Liver (tissue), 3 donors: ENCODE data around the gene SDE2.

Experiments used
- JUND ChIP-seq, 2 donors: IDR thresholded peaks; 2 replicates each; pipeline ENCODE4 v1.6.1; 2016; ENCODE audit warnings: antibody characterized with exemption in 2 of 2
- RAD21 ChIP-seq, 2 donors: IDR thresholded peaks; 2 replicates each; pipeline ENCODE4 v1.6.1; 2016; ENCODE audit warnings: antibody characterized with exemption in 2 of 2, mild to moderate bottlenecking in 2 of 2
- SP1 ChIP-seq: IDR thresholded peaks from 2 replicates; pipeline ENCODE4 v1.6.1; 2018; ENCODE audit warnings: antibody characterized with exemption, mild to moderate bottlenecking
- TAF1 ChIP-seq: conservative IDR thresholded peaks from 2 replicates; pipeline ENCODE4 v1.6.1; 2016; ENCODE audit warnings: antibody characterized with exemption, mild to moderate bottlenecking
- YY1 ChIP-seq: IDR thresholded peaks from 2 replicates; pipeline ENCODE4 v1.6.1; 2016; ENCODE audit warnings: antibody characterized with exemption, mild to moderate bottlenecking
- TF ChIP-seq, protein P1 (sequence below): IDR thresholded peaks from 2 replicates; pipeline ENCODE4 v1.6.1; 2016; ENCODE audit warnings: antibody characterized with exemption
- TF ChIP-seq, protein P2 (sequence below): fragments of 150-350 bp; IDR thresholded peaks from 2 replicates; pipeline ENCODE4 v1.5.1; 2017; ENCODE audit warnings: improper control_type of control experiment, low read depth, low read length; ENCODE audit not compliant: missing input control
- TF ChIP-seq, protein P3 (sequence below): IDR thresholded peaks from 2 replicates; pipeline ENCODE4 v1.6.1; 2016; ENCODE audit warnings: antibody characterized with exemption
- TF ChIP-seq, protein P4 (sequence below): IDR thresholded peaks from 2 replicates; pipeline ENCODE4 v1.6.1; 2016; ENCODE audit warnings: antibody characterized with exemption, mild to moderate bottlenecking
- TF ChIP-seq, protein P5 (sequence below): IDR thresholded peaks from 2 replicates; pipeline ENCODE4 v1.6.1; 2016; ENCODE audit warnings: antibody characterized with exemption
- donor health status: healthy.
- donor health status: healthy.

DNA sequence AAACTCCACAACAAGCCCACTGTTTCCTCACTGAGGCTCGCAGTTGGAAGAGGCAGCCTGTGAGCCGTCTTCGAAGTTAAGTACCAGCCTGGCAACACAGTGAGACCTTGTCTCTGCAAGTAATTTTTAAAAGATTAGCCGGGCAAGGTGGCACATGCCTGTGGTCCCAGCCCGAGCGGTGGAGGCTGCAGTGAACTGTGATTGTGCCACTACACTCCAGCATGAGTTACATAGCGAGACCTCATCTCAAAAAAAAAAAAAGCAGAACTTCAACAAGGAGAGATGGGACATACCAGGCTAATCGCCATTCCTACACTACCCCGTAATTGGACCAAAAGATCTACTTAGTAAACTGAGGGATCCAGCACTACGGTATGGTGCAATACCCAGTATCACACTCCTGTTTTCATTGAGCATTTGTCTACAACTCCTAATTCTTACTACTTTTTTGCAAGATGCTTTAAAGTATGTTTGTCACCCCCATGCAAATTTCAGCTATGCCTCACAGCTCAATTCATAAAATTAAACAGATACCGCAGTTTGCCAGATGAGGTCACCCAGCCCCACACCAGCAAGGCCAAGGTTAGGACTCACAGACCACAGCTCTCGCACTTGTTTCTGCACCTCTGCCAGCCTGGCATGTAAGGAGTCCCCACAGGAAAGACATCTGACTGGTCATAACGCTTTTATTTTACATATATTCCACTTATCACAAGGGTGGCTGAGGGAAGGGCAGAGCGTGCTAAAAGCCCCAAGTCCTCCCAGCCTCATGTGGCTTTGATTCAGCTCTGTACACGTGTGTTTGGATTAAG lies 21.0 kb downstream of the SDE2 start:
- TF ChIP-seq, protein P1, sequence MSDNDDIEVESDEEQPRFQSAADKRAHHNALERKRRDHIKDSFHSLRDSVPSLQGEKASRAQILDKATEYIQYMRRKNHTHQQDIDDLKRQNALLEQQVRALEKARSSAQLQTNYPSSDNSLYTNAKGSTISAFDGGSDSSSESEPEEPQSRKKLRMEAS: no peak
- TF ChIP-seq RAD21 (IDR thresholded peaks at IDR 0.05) (no peak), SP1 (no peak), TAF1 (no peak), JUND (IDR thresholded peaks at IDR 0.05) (no peak), YY1 (no peak)
- TF ChIP-seq, protein P2, sequence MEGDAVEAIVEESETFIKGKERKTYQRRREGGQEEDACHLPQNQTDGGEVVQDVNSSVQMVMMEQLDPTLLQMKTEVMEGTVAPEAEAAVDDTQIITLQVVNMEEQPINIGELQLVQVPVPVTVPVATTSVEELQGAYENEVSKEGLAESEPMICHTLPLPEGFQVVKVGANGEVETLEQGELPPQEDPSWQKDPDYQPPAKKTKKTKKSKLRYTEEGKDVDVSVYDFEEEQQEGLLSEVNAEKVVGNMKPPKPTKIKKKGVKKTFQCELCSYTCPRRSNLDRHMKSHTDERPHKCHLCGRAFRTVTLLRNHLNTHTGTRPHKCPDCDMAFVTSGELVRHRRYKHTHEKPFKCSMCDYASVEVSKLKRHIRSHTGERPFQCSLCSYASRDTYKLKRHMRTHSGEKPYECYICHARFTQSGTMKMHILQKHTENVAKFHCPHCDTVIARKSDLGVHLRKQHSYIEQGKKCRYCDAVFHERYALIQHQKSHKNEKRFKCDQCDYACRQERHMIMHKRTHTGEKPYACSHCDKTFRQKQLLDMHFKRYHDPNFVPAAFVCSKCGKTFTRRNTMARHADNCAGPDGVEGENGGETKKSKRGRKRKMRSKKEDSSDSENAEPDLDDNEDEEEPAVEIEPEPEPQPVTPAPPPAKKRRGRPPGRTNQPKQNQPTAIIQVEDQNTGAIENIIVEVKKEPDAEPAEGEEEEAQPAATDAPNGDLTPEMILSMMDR: no peak
- TF ChIP-seq, protein P3, sequence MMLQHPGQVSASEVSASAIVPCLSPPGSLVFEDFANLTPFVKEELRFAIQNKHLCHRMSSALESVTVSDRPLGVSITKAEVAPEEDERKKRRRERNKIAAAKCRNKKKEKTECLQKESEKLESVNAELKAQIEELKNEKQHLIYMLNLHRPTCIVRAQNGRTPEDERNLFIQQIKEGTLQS: no peak
- TF ChIP-seq, protein P4, sequence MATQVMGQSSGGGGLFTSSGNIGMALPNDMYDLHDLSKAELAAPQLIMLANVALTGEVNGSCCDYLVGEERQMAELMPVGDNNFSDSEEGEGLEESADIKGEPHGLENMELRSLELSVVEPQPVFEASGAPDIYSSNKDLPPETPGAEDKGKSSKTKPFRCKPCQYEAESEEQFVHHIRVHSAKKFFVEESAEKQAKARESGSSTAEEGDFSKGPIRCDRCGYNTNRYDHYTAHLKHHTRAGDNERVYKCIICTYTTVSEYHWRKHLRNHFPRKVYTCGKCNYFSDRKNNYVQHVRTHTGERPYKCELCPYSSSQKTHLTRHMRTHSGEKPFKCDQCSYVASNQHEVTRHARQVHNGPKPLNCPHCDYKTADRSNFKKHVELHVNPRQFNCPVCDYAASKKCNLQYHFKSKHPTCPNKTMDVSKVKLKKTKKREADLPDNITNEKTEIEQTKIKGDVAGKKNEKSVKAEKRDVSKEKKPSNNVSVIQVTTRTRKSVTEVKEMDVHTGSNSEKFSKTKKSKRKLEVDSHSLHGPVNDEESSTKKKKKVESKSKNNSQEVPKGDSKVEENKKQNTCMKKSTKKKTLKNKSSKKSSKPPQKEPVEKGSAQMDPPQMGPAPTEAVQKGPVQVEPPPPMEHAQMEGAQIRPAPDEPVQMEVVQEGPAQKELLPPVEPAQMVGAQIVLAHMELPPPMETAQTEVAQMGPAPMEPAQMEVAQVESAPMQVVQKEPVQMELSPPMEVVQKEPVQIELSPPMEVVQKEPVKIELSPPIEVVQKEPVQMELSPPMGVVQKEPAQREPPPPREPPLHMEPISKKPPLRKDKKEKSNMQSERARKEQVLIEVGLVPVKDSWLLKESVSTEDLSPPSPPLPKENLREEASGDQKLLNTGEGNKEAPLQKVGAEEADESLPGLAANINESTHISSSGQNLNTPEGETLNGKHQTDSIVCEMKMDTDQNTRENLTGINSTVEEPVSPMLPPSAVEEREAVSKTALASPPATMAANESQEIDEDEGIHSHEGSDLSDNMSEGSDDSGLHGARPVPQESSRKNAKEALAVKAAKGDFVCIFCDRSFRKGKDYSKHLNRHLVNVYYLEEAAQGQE: no peak
- TF ChIP-seq, protein P5, sequence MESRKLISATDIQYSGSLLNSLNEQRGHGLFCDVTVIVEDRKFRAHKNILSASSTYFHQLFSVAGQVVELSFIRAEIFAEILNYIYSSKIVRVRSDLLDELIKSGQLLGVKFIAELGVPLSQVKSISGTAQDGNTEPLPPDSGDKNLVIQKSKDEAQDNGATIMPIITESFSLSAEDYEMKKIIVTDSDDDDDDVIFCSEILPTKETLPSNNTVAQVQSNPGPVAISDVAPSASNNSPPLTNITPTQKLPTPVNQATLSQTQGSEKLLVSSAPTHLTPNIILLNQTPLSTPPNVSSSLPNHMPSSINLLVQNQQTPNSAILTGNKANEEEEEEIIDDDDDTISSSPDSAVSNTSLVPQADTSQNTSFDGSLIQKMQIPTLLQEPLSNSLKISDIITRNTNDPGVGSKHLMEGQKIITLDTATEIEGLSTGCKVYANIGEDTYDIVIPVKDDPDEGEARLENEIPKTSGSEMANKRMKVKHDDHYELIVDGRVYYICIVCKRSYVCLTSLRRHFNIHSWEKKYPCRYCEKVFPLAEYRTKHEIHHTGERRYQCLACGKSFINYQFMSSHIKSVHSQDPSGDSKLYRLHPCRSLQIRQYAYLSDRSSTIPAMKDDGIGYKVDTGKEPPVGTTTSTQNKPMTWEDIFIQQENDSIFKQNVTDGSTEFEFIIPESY: no peak
